DND-41 (cell line): Measurements from ENCODE around the gene VSX1.

Experiments
- EZH2 ChIP-seq: IDR thresholded peaks from 3 replicates; pipeline ENCODE4 v1.6.1; 2012; ENCODE audit warnings: borderline replicate concordance, low read depth, mild to moderate bottlenecking, moderate library complexity, low read length, inconsistent platforms; ENCODE audit not compliant: severe bottlenecking
- TF ChIP-seq, protein P1 (sequence below): IDR thresholded peaks from 2 replicates; pipeline ENCODE4 v1.5.1; 2012; ENCODE audit warnings: borderline replicate concordance, low read length, moderate library complexity, mild to moderate bottlenecking; ENCODE audit not compliant: poor library complexity, severe bottlenecking; ENCODE audit errors: extremely low read depth

- TF ChIP-seq, protein P1, sequence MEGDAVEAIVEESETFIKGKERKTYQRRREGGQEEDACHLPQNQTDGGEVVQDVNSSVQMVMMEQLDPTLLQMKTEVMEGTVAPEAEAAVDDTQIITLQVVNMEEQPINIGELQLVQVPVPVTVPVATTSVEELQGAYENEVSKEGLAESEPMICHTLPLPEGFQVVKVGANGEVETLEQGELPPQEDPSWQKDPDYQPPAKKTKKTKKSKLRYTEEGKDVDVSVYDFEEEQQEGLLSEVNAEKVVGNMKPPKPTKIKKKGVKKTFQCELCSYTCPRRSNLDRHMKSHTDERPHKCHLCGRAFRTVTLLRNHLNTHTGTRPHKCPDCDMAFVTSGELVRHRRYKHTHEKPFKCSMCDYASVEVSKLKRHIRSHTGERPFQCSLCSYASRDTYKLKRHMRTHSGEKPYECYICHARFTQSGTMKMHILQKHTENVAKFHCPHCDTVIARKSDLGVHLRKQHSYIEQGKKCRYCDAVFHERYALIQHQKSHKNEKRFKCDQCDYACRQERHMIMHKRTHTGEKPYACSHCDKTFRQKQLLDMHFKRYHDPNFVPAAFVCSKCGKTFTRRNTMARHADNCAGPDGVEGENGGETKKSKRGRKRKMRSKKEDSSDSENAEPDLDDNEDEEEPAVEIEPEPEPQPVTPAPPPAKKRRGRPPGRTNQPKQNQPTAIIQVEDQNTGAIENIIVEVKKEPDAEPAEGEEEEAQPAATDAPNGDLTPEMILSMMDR, result no peak
- no peak for TF ChIP-seq EZH2
Measured at GRCh38 chr20:25042531-25043498, 39.1 kb downstream of the VSX1 start.
